ENCODE measurements around the gene SLX4IP.

Gene SLX4IP

DNA sequence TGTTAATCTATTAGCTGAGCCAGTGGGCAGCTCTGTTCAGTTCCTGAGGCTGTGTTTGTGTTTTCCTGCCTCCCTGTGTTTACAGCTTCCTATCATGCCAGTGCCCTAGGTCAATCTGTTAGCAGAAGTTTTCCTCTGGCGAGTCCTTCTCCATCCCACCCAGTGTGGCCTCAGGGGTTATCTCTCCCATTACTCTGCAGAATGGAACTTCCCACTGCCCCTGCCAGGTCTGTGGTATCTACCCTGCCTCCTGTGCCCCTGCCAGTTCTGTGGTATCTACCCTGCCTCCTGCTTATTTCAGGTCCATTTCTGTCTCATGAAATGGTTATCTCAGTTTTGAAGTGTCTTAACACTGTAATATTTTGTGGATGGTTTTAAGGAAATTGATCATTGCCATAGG lies 63.1 kb downstream of the SLX4IP start:
- DNase-seq, result no peak

DNA sequence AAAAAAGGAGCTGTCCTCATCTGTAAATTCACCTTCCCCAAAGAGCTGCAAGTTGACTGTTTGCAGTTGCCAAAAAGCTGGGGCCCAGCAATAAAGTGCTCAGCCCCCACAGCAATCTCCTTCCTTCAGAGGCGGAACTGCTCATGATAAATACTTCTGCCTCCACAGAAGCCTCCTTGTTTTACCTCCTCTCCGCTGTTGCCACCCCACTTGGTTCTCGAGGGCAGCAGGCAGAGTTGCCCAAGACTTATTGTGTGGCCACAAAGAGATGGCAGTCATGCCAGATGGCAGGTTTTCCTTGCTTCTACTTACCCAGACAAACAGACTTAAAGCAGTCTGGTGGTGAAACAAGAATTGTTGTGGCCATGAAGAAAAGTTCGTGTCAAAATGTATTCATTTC lies 66.3 kb downstream of the SLX4IP start:
- DNase-seq, result no peak

GRCh38 chr20:10502098-10502526 lies 67.0 kb downstream of the SLX4IP start:
- no peak for DNase-seq

DNA sequence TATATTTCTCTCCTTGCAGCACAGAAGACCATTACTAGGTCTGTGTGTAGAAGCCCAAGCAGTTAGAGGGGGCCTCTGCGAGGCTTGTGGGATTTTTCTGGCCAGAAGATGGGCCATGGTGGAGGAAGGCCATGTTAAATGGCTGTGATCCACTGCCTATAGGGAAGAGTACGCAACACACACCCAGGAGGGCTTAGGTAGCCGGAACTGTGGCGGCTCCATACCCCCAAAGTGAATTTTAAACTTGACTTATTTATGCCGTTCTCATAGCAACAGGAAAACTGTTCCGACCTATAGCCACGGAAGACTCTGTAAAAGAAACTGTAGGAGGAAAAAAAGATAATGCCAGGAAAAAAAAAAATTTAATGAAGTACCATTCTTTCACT lies 69.5 kb downstream of the SLX4IP start:
- DNase-seq, result no peak

- DNase-seq, result peak; percentile 41
Measured at GRCh38 chr20:10504994-10505730, 70.1 kb downstream of the SLX4IP start.

DNA sequence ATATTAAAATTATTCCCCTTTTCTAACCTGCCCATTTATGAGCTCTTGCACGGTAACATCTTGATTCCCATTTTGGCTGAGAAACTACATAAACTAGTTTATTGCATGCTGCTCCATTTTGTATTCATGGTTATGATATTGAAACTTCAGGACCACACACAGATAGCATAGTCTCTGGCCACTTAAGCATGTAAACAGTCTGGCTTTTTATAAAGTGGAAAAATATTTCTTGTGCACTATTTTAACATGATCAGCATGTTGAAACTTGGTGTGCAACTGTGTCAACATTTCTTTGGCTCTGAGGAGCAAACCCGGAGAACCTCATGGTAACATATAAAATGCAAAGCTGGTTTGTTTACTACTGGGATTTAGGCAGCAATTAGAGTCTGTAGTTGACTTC lies 70.7 kb downstream of the SLX4IP start:
- no peak for DNase-seq

GRCh38 chr20:10507052-10507451 lies 71.9 kb downstream of the SLX4IP start:
- no peak for DNase-seq

GRCh38 chr20:10508060-10508459 lies 73.0 kb downstream of the SLX4IP start:
- DNase-seq, result peak; percentile 30

DNA sequence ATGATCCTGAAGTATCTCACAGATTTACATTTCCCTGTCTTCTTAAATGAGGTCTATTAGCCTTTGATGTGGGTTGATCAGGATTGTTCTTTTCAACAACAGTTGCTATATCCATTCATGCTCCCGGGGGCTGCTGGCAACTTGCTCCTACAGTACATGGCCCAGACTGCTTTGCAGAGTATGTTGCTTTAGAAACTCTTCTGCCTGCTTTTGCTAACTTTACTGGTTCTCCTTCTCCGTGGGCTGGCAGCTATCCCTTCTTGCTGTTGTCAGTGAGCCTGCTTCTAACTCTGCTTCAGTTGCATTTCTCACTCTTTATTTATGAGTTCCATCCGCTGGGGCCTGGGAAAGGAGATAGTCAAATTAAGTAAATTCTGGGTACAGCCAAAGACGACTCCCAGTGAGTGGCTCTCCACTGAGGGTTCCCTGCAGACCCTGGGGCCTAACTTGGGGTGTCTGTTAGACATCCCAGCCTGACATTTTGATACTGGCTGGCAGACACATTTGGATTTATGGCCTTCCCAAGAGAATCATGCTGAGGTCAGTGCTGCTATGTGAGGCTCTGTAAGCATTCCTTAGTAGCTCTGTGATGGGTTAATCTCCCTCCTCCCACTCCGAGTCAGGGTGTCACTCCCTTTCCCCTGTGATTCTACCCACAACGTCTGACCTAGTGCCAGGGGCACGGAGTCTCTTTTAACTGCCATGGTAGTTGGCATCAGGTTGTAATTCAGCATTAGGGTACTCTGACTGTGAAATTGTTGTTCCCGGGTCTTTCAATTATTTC lies 73.6 kb downstream of the SLX4IP start:
- DNase-seq, result no peak

DNA sequence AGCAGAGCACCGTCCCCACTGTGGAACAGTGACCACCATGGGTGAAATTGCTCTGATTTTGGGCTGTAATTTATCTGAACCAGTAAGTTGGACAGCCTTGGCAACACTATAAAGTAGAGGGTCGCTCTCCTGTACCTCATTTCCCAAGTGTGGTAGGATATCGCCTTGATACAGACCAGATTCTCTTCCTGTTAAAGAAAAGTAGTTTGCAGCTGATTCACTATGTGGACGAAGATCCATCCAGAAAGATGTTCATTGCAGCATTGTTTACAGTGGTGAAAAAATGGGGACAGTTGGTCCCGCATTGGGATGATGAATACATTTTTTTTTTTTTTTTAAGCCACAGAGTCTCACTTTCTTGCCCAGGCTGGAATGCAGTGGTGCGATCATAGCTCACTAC lies 74.3 kb downstream of the SLX4IP start:
- no peak for DNase-seq

GRCh38 chr20:10510216-10510615 lies 75.1 kb downstream of the SLX4IP start:
- DNase-seq, result no peak

- DNase-seq, result no peak
Measured at GRCh38 chr20:10511170-10511508, 76.0 kb downstream of the SLX4IP start.

GRCh38 chr20:10511509-10512251 lies 76.6 kb downstream of the SLX4IP start:
- DNase-seq, result peak; percentile 84

- DNase-seq, result no peak
Measured at GRCh38 chr20:10513061-10513460, 78.0 kb downstream of the SLX4IP start.

DNA sequence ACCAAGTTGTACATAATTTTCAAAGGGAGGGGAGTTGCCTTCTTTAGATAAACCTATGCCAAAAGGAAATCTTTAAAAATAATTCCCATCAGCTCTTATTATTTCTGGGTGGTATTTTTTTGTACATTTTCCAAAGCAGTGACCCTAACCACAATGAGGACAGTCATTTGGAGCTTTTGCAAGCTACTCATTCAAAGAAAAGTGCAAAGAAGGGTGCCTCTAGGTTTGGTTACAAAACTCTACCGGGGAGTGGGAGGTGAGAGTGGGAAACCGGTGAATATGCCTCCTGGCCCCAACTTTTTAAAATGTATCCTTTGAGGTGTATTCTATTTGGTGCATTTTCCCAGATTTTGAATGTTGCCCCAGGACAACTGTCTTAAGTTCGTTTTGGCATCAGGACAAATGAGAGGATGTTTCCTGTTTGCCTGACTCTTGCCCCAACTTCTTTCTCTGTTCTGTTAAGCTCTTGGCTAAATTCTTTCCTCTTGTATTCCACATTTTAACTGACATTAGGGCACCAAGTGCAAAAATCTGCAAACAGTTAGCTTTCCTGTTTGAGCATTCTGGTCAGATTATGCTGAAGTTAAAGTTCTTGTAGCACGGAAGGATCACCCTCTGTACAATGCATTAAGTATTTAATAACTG lies 78.9 kb downstream of the SLX4IP start:
- no peak for DNase-seq

- no peak for DNase-seq
Measured at GRCh38 chr20:10516529-10516928, 81.4 kb downstream of the SLX4IP start.

DNA sequence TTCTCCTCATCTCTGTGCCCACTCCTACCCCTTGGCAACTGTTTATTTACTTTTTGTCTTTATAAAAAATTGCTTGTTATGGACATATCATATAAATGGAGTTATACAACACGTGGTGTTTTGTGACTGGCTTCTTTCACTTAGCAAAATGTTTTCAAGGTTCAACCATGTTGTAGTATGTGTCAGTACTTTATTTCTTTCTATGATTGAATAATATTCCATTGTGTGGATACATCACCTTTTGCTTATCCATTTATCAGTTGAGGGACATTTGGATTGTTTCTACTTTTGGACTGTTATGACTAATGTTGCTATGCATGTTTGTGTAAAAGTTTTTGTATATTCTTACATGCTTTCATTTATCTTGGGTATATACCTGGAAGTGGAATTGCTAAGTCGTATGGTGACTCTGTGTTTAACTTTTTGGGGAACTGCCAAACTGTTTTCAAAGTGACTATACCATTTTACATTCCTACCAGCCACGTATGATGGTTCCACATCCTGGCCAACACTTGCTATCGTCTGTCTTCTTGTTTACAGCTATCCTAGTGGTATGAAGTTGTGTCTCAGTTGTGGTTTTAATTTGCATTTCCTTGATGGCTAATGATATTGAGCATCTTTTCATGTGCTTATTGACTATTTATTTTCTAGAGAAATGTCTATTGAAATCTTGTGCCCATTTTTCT lies 84.4 kb downstream of the SLX4IP start:
- no peak for DNase-seq

DNA sequence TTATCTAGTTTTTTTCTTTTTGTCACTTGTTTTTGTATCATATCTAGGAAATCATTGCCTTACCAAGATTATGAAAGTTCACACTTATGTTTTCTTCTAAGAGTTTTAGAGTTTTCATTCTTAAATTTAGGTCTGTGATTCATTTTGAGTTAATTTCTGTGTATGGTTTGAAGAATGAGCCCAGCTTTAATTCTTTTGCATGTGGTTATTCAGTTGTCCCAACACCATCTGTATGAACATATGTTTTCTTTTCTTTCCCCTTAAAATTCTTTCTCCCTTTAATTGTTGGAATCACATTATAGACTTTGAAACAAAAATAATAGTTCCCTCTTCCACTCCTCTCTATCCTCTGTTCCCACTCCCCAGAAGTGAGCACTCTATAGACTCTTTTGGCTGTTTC lies 85.4 kb downstream of the SLX4IP start:
- DNase-seq, result peak; percentile 44

GRCh38 chr20:10521068-10521831 lies 86.1 kb downstream of the SLX4IP start:
- DNase-seq, result peak; percentile 58

DNA sequence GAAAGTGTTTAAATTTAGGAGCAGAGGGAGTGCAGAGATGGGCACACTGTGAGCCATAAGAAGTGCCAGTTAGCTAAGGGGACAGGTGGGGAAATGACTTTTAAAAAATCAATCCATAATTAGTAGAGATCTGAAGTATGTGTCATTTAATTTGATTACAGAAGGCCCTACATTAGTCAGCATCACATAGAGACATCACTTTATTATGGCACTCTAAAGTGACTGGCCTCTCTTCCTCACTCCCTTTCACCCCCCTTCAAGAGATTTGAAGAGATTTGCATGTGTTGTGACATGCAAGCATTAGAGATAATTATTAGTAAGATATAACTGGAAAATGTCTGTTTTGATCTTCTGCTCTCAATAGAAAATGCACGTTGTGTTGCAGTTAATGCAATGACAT lies 86.7 kb downstream of the SLX4IP start:
- no peak for DNase-seq

DNA sequence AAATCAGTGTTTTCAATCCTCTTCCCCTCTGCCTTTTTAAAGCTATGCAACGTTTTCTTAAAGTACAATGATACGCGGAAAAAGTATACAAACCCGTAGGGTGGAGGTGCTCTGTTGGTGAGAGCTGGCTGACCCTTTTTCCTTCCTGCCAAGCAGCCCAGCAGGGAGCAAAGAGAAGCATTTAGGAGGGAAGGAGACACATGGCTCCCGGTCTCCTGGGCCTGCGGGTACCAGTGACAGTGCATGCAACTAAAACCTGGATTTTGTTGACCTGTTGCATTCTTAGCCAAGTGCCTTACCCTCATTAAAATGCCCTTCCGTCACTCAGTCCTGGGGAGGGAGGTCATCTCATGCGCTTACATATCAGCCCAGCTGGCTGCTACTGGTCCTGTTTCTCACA lies 87.2 kb downstream of the SLX4IP start:
- no peak for DNase-seq

GRCh38 chr20:10523443-10523842 lies 88.3 kb downstream of the SLX4IP start:
- DNase-seq, result no peak

Measured in NCI-H446 treated with DMSO at 0.1 percent for 48 hours (cell line).